ENCODE data around the gene SLC38A3. TPM values are rescaled to one million over a fixed set of nuclear protein-coding genes. Genes with fewer than 3 reads are reported as not detected.

The SLC38A3 gene
- not detected for total RNA-seq (ENCODE audit: unreplicated experiment)
- long read RNA-seq = 0 reads

GRCh38 chr3:50204804-50205412 is at the start of gene SLC38A3:
Gene SLC38A3, plus strand, starts transcription at chr3:50205271. Its CDS starts 8,929 bp downstream, at chr3:50214200.
- Mint-ChIP-seq H3K36me3 (ENCODE audit: unreplicated experiment) (no peaks in the 10 kb centered on the region), H3K27ac (ENCODE audit: unreplicated experiment) (no peak within 1 kb of the TSS), H3K9me3 (ENCODE audit: unreplicated experiment) (peaks cover 5% of the 10 kb centered on the region), H3K4me1 (ENCODE audit: low read depth, unreplicated experiment) (peaks cover 7% of the 10 kb centered on the region), H3K4me3 (ENCODE audit: unreplicated experiment) (peak within 1 kb of the TSS; percentile 67), H3K27me3 (ENCODE audit: unreplicated experiment) (peaks cover 14% of the 10 kb centered on the region)
- DNase-seq = peak; percentile 68
- TF ChIP-seq, protein P1, sequence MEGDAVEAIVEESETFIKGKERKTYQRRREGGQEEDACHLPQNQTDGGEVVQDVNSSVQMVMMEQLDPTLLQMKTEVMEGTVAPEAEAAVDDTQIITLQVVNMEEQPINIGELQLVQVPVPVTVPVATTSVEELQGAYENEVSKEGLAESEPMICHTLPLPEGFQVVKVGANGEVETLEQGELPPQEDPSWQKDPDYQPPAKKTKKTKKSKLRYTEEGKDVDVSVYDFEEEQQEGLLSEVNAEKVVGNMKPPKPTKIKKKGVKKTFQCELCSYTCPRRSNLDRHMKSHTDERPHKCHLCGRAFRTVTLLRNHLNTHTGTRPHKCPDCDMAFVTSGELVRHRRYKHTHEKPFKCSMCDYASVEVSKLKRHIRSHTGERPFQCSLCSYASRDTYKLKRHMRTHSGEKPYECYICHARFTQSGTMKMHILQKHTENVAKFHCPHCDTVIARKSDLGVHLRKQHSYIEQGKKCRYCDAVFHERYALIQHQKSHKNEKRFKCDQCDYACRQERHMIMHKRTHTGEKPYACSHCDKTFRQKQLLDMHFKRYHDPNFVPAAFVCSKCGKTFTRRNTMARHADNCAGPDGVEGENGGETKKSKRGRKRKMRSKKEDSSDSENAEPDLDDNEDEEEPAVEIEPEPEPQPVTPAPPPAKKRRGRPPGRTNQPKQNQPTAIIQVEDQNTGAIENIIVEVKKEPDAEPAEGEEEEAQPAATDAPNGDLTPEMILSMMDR (IDR thresholded peaks at IDR 0.05; ENCODE audit: partially characterized antibody, unreplicated experiment) = no peak

GRCh38 chr3:50155491-50155878 is 49.6 kb upstream of the SLC38A3 start:
- H3K27me3 Mint-ChIP-seq (ENCODE audit: unreplicated experiment) = peaks cover 21% of the 10 kb centered on the region
- H3K4me3 Mint-ChIP-seq (ENCODE audit: unreplicated experiment) = peak overlapping the region; percentile 89
- H3K36me3 Mint-ChIP-seq (ENCODE audit: unreplicated experiment) = no peaks in the 10 kb centered on the region
- H3K4me1 Mint-ChIP-seq (ENCODE audit: low read depth, unreplicated experiment) = peaks cover 12% of the 10 kb centered on the region
- H3K9me3 Mint-ChIP-seq (ENCODE audit: unreplicated experiment) = peaks cover 13% of the 10 kb centered on the region
- no peak for DNase-seq
- TF ChIP-seq, protein P1 (IDR thresholded peaks at IDR 0.05; ENCODE audit: partially characterized antibody, unreplicated experiment) = no peak
- peak overlapping the region; percentile 62 for H3K27ac Mint-ChIP-seq (ENCODE audit: unreplicated experiment)

DNA sequence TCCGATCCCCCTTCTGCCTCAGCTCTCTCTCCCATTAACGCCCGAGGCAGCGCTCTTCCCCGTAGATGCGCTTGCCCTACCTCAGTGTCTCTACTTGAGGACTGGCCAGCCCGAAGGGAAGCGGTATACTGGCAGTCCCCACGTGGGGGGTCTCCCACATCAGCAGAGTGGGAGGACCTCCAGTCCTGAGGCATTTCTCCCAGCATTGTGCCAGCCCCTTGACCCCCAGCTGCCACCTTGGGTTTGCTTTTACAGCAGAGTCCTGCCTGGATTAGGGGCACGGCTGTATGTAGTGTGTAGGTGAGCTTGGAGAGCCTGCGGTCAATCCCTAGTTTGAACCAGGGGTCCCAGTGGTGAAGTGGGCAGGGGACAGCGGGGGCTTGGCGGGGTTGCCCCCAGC is 49.2 kb upstream of the SLC38A3 start:
- H3K27me3 Mint-ChIP-seq (ENCODE audit: unreplicated experiment) = peaks cover 21% of the 10 kb centered on the region
- TF ChIP-seq, protein P1 (IDR thresholded peaks at IDR 0.05; ENCODE audit: partially characterized antibody, unreplicated experiment) = no peak
- DNase-seq = no peak
- peak overlapping the region; percentile 62 for H3K27ac Mint-ChIP-seq (ENCODE audit: unreplicated experiment)
- peak overlapping the region; percentile 89 for H3K4me3 Mint-ChIP-seq (ENCODE audit: unreplicated experiment)
- peaks cover 13% of the 10 kb centered on the region for H3K9me3 Mint-ChIP-seq (ENCODE audit: unreplicated experiment)
- H3K4me1 Mint-ChIP-seq (ENCODE audit: low read depth, unreplicated experiment) = peaks cover 12% of the 10 kb centered on the region
- H3K36me3 Mint-ChIP-seq (ENCODE audit: unreplicated experiment) = no peaks in the 10 kb centered on the region

DNA sequence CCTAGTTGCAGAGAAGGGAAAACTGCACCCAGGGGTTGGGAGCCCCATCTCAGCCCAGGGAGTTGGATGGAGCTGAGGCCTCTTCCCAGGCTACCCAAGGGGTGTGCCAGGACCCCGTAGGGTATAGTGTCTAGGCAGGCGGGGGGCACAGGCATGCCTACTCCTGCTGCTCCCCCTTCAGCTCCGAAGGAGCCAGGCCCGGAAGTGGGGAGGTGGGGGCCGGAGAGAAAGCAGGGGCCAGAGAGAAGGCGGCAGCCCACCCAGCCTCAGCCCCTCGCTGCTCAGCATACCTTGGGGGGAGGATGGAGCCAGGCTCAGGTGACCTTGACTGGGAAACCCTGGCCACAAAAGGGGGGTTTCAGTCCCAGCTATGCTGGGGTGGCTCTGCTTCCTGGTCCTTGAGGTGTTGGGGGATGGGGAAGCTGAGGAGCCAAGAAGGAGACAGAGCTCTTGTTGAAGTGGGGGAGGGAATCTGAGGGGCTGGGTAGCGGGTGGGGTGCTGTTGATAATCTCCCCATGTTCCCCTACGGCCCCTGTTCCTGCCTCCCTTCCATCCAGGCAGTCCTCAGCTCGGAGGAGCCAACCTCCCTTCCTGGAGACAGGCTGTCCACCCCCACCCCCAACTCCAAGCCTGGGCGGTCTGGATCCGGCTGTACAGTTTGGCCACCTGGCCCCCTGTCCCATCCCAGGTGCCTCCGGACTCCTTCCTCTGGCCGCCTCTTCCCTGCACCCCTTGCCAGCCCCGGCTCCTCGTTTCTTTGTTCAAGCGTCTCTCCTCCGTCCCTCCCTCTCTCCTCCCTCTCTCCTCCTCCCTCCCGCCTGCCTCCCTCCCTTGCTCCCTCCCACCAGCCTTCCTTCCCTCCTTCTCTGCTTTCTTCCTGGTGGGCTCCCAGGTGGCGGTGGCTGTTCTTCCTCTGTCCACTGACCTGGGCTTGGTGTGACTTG is 48.2 kb upstream of the SLC38A3 start:
- peak; percentile 65 for DNase-seq
- Mint-ChIP-seq H3K4me3 (ENCODE audit: unreplicated experiment) (peak overlapping the region; percentile 89), H3K27ac (ENCODE audit: unreplicated experiment) (peak overlapping the region; percentile 62), H3K9me3 (ENCODE audit: unreplicated experiment) (peaks cover 13% of the 10 kb centered on the region), H3K36me3 (ENCODE audit: unreplicated experiment) (no peaks in the 10 kb centered on the region), H3K27me3 (ENCODE audit: unreplicated experiment) (peaks cover 21% of the 10 kb centered on the region), H3K4me1 (ENCODE audit: low read depth, unreplicated experiment) (peaks cover 12% of the 10 kb centered on the region)
- TF ChIP-seq, protein P1 (IDR thresholded peaks at IDR 0.05; ENCODE audit: partially characterized antibody, unreplicated experiment) = no peak
